Loucy (cell line): ENCODE data around the gene UGT8.
"Not testable (repeated sequence)": the region's sequence is repeated elsewhere in the genome, so short reads cannot be mapped to it uniquely, and the experiment has no call there.

ENCODE experiments used
- H2AFZ ChIP-seq: fragments of 200-600 bp; sonication (generic); 2 replicates; pipeline ENCODE4 v1.6.0; 2016; ENCODE audit warnings: antibody characterized with exemption, mild to moderate bottlenecking, low read length, moderate library complexity
- H3F3A ChIP-seq: fragments of 200-600 bp; 2 replicates; pipeline ENCODE4 v1.6.0; 2016; ENCODE audit warnings: antibody characterized with exemption, low read depth, mild to moderate bottlenecking
- H3K27me3 ChIP-seq: fragments of 200-600 bp; sonication (generic); 2 replicates; pipeline ENCODE4 v1.6.1; 2014; ENCODE audit warnings: low read length, mild to moderate bottlenecking; ENCODE audit not compliant: insufficient read depth, poor library complexity, severe bottlenecking
- H3K36me3 ChIP-seq: fragments of 200-600 bp; sonication (generic); 2 replicates; pipeline ENCODE4 v1.6.1; 2016; ENCODE audit warnings: low read length; ENCODE audit not compliant: insufficient read depth
- H3K4me1 ChIP-seq: fragments of 200-600 bp; sonication (generic); 2 replicates; pipeline ENCODE4 v1.5.1; 2014; ENCODE audit warnings: low read length, mild to moderate bottlenecking; ENCODE audit not compliant: insufficient read depth, poor library complexity, severe bottlenecking
- H3K4me2 ChIP-seq: fragments of 200-600 bp; sonication (generic); 2 replicates; pipeline ENCODE4 v1.6.0; 2014; ENCODE audit warnings: antibody characterized with exemption, low read length, low read depth, mild to moderate bottlenecking; ENCODE audit not compliant: poor library complexity, severe bottlenecking
- H3K4me3 ChIP-seq: fragments of 200-600 bp; sonication (generic); 2 replicates; pipeline ENCODE4 v1.5.1; 2014; ENCODE audit warnings: low read length, mild to moderate bottlenecking, mixed read lengths; ENCODE audit not compliant: poor library complexity, severe bottlenecking
- H3K79me2 ChIP-seq: fragments of 200-600 bp; sonication (generic); 2 replicates; pipeline ENCODE4 v1.6.1; 2014; ENCODE audit warnings: low read length; ENCODE audit not compliant: insufficient read depth
- H3K9ac ChIP-seq: fragments of 200-600 bp; sonication (generic); 2 replicates; pipeline ENCODE4 v1.6.0; 2014; ENCODE audit warnings: mild to moderate bottlenecking, low read depth, low read length, moderate library complexity; ENCODE audit not compliant: poor library complexity, severe bottlenecking
- H3K9me2 ChIP-seq: fragments of 200-600 bp; sonication (generic); replicated peaks from 2 replicates; pipeline ENCODE4 v1.6.1; 2016; ENCODE audit warnings: low read depth, low read length, mixed read lengths
- H3K9me3 ChIP-seq: fragments of 200-600 bp; sonication (generic); 2 replicates; pipeline ENCODE4 v1.6.1; 2014; ENCODE audit warnings: mild to moderate bottlenecking, antibody characterized with exemption, low read length, low read depth; ENCODE audit not compliant: insufficient read depth
- H4K20me1 ChIP-seq: fragments of 200-600 bp; sonication (generic); 2 replicates; pipeline ENCODE4 v1.6.0; 2014; ENCODE audit warnings: antibody characterized with exemption, low read length, mild to moderate bottlenecking; ENCODE audit not compliant: insufficient read depth, poor library complexity, severe bottlenecking
- CTCF ChIP-seq: fragments of 200-600 bp; sonication (generic); conservative IDR thresholded peaks from 2 replicates; pipeline ENCODE4 v1.5.1; 2014; ENCODE audit warnings: mild to moderate bottlenecking, antibody characterized with exemption, low read length
- EZH2phosphoT487 ChIP-seq: fragments of 200-600 bp; IDR thresholded peaks from 2 replicates; pipeline ENCODE4 v1.6.1; 2018; ENCODE audit warnings: antibody characterized with exemption, mild to moderate bottlenecking, moderate library complexity, borderline replicate concordance

The UGT8 gene

GRCh38 chr4:114577386-114577785, 21.2 kb upstream of the UGT8 start:
- Histone ChIP-seq H3K79me2 (no peaks in the 10 kb centered on the region), H3K36me3 (no peaks in the 10 kb centered on the region), H3F3A (no peaks in the 10 kb centered on the region), H3K9me2 (no peaks in the 10 kb centered on the region), H3K9me3 (no peaks in the 10 kb centered on the region), H3K4me2 (no peak overlapping the region), H3K4me1 (no peaks in the 10 kb centered on the region), H3K4me3 (no peak overlapping the region), H4K20me1 (no peaks in the 10 kb centered on the region), H3K27me3 (no peaks in the 10 kb centered on the region), H3K9ac (no peak overlapping the region), H2AFZ (no peak overlapping the region)
- no peak for TF ChIP-seq CTCF
- TF ChIP-seq EZH2phosphoT487: no peak

- H3K79me2 ChIP-seq: no peaks in the 10 kb centered on the region
- no peaks in the 10 kb centered on the region for H3K9me3 ChIP-seq
- H3K4me2 ChIP-seq: no peak overlapping the region
- TF ChIP-seq EZH2phosphoT487: no peak
- TF ChIP-seq CTCF: no peak; the same call in 1 of the 2 replicates
- H3K27me3 ChIP-seq: no peaks in the 10 kb centered on the region
- no peaks in the 10 kb centered on the region for H3K36me3 ChIP-seq
- no peaks in the 10 kb centered on the region for H3K4me1 ChIP-seq
- H3K9ac ChIP-seq: no peak overlapping the region
- no peak overlapping the region for H2AFZ ChIP-seq
- no peak overlapping the region for H3K4me3 ChIP-seq
- H3K9me2 ChIP-seq: no peaks in the 10 kb centered on the region
- H3F3A ChIP-seq: no peaks in the 10 kb centered on the region
- no peaks in the 10 kb centered on the region for H4K20me1 ChIP-seq
These were observed 16.0 kb upstream of the UGT8 start for GRCh38 chr4:114582621-114583020.

- Histone ChIP-seq H3K4me1 (no peaks in the 10 kb centered on the region), H3K4me3 (no peak overlapping the region), H3K9me2 (no peaks in the 10 kb centered on the region), H3K36me3 (no peaks in the 10 kb centered on the region), H4K20me1 (no peaks in the 10 kb centered on the region), H3K4me2 (no peak overlapping the region), H3K79me2 (no peaks in the 10 kb centered on the region), H3K27me3 (no peaks in the 10 kb centered on the region), H3F3A (no peaks in the 10 kb centered on the region), H3K9me3 (no peaks in the 10 kb centered on the region), H2AFZ (no peak overlapping the region), H3K9ac (no peak overlapping the region)
- TF ChIP-seq CTCF: no peak
- TF ChIP-seq EZH2phosphoT487: no peak
These were observed 10.3 kb upstream of the UGT8 start for GRCh38 chr4:114588305-114588704.

- not testable (repeated sequence) for H3K79me2 ChIP-seq, H3K27me3 ChIP-seq, H3K9ac ChIP-seq, H4K20me1 ChIP-seq, H3K4me2 ChIP-seq, H3K9me2 ChIP-seq, H2AFZ ChIP-seq, H3K4me3 ChIP-seq, H3K9me3 ChIP-seq, H3K4me1 ChIP-seq, H3K36me3 ChIP-seq, H3F3A ChIP-seq
These were observed 8.2 kb upstream of the UGT8 start for GRCh38 chr4:114590360-114590759.
